DMS114 treated with DMSO at 0.1 percent for 48 hours (cell line): ENCODE data around the gene CST7.

ENCODE experiments used
- DNase-seq: peaks from one replicate; lab custom pipeline; 2025; ENCODE audit not compliant: unreplicated experiment; lab: John Stamatoyannopoulos, UW

CST7 gene

GRCh38 chr20:24984961-24985640, 36.0 kb downstream of the CST7 start:
- no peak for DNase-seq

DNA sequence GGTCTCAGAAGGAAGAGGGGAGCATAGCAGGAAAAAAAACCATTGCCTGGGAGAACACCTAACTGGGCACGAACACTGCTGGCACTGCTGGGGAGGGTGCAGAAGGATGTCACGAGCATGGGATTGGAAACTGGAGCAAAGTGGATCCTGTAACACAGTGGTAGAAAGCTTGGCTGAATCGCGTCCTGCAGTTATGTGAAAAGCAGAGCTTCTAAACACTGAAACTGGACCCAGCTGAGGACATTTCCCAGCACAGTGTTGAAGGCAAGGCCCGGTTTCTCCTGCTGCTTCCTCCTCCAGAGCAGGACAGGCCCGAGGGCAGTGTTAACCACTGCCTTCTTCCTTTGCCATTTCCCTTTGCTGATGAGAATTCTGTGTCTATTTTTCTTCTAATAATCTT, 36.7 kb downstream of the CST7 start:
- DNase-seq: no peak

DNA sequence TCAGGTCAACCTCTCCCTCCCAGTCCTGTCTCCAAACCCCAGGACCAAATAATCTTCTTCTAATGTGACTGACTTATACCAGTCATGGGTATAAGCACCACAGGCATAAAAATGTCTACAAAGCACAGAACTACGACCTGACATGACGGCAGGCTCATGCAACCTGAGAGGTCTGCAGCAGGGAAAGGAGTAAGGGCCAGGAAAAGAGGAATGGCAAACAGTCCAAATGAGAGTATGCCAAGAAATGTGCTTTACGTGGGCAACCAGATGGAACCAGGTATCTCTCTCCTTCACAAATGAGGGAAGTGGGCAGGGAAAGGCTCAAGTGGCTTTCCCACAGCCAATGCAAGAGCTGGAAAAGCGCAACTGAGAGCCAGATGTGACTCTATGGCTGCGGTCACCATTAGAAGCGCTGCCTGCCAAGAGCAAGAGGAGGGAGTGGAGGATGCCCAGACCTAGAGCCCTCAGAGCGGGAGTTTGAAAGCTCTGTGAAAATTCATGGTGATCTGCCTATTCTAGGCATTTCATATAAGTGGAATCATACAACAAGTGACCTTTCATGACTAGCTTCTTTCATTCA, 37.5 kb downstream of the CST7 start:
- no peak for DNase-seq

GRCh38 chr20:24987244-24987643, 38.2 kb downstream of the CST7 start:
- DNase-seq: no peak

DNA sequence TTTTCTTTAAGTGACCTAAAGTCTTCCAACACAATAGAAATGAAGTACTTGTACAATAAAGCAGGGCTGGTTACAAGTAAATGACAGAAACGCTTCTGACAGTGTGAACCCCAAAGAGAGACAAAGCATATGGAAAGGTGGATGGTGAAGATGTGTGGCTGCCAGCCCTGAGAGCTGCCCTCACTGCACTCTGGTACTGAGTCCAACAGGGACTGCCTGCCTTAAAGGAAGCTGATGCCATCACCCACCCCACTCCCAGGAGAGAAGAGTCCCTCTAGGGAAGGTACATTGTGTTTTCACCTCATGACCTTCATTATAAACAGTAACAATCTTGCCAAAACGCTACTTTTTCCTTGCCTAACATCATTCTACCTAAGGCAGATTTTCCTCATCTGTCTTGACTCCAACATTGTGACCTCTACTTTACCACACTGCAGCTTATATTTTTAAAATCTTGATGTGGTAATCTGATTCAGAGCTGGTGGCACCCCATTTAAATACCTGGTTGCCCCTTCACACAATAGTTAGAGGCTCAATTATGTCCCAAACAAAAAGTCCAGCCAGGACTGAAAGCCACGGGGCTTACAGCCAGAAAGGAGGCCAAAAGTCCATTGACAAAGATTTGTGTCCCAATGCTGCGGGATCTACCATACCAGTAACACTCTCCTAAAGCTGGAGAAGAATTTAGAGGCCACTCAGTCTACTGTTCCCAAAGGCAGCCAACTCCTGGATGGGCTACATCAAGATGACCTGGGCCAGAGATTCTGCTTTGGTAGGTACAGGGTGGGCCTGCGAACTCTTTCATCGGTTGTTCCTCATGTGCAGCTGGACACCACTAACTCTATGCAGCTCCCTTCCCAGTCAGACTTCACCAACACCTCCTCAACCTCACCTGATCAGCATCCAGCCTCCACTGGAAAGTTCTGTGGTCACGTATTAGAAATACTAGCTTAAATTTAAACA, 39.1 kb downstream of the CST7 start:
- DNase-seq: no peak

GRCh38 chr20:24989162-24989561, 40.1 kb downstream of the CST7 start:
- DNase-seq: no peak

- DNase-seq: no peak
These were observed 41.8 kb downstream of the CST7 start for GRCh38 chr20:24990810-24991252.

DNA sequence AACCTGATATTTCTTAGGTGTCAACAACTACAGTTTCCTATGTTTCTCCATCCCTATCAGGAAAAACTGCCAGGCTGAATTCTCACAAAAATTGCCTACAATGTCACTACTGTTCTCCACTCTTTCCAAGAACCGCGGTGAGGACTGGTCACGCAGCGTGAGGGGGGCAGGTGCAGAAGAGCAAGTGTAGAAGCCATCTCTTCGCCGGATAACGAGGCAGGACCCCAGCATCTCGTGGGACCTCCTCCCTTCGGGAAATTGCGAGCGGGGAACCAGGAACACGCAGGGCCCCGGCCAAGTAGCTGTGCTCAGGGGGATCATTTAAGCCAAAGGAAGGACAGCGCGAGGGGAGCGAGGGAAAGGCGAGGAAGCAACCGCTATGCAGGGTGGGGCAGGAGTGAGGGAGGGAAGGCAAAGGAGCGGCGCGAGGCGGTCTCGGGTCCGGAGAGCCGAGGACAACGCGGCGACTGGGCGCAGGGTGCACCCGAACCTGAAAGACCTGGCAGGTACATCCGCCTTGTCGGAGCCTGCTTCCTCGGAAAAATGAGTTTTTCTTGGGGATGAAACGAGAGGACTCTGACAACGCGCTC, 42.9 kb downstream of the CST7 start:
- no peak for DNase-seq

DNA sequence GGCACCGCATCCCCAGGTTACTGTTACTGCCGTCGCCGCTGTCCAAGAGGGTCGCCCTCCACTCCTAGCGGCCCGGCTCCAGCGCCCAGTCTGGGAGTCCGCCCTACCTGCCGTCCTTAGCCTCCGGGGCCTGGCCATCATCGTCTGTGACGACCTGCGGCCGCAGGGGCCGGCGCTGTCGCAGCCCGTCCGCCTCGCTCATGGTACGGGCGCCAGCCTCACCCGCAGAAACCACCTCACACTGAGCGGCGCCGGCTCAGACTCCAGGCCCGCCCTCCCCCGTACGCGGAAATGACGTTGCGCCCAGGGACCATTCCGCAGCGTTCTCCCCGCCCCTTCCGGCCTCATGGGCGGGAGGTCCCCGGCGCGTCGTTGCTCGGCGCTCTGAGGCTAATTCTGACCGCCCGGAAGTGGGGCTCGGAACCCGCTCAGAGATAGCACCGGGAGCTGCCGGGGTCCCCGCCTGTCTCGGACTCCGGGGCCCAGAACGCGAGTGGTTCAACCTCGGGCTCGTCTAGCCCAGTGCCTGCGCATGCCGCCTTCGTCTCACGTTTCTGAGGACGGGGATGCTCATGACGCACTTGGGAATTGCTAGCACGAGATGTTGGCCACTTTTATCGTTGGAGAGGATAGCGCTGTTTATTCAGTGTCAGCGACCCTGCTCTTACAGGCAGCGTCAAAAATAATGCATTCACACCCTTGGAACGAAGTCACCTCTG, 43.6 kb downstream of the CST7 start, which contains the start of gene APMAP:
APMAP (minus strand) TSS at position 265 of the 719 bp plus-strand sequence; CDS start at position 202, 63 bp downstream.
- peak; percentile 82 for DNase-seq

DNA sequence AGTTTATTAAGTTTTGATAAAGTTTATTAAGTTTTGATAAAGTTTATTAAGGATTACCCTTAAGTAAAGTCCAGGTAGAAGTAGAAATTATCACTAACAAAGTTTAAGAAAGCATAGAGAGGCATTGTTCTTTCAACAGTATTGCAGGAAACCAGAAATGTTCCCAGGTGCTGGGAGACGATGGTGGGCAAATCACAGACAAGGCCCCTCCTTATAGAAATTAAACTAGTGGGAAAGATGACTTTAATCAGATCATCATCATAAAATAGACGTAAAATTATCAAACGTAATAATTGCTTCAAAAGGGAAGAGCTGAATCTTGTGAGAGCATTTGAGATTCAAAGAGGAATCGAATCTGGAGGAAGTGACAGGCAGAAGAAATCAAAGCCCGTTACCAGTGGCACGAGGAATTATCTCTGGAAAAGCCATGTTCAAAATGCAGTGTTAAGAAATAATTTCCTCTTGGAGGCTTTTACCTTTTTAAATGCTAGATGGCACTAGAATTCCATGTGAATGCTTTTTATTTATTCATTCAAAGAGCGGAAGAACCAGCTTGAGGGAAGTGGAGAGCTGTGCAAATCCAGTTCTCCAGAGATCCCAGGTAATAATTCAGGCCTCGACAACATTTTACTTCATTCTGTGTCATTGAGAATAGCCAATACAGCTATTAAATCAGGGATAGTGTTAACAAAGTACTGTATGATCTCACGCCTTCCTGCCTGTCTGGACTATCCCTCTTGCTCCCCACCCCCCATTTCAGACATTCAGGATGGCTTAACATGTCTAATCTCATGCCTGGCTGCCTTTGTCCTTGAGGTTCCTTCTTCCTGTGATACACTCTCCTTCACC, 44.5 kb downstream of the CST7 start:
- peak; percentile 19 for DNase-seq

- no peak for DNase-seq
These were observed 45.1 kb downstream of the CST7 start for GRCh38 chr20:24994186-24994465.

DNA sequence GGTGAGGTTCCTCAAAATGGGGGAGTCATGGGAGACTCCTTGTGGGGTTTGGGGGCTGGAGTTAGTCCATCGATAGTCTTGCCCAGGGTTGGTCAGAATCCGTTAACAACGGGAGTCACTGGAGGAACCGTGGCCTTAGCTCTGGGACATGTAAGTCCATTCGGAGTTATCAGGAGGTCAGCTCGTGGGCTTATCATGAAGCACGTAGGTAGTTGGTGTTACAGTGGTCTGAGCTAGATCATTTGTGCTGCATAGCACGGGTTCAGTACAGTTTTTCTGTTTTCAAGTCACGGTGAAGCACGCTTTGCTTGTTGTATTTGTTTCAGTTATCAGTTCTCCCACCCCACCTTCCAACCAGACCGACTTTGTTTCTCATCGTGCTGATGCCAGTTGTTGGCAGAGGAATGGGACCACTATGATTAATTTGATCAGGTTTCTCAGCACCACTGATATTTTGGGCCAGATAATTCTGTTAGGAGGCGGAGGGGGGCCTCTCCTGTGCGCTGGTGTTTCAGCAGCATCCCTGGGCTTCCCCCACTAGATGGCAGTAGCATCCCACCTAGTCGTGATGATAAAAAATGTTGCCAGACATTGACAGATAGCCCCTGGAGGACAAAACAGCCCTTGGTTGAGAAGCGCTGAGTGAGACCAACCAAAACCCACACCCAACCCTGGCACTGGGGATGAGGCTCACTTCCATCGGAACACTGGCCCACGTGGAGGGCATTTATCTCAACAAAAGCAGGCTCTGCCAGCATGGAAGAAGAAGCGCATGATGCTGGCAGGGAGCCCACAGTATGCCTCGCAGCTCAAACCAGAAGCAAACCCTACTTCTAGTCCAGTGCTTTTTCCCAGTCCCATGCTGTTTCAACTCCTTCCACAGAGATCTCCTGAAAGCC, 45.6 kb downstream of the CST7 start:
- DNase-seq: peak; percentile 45

DNA sequence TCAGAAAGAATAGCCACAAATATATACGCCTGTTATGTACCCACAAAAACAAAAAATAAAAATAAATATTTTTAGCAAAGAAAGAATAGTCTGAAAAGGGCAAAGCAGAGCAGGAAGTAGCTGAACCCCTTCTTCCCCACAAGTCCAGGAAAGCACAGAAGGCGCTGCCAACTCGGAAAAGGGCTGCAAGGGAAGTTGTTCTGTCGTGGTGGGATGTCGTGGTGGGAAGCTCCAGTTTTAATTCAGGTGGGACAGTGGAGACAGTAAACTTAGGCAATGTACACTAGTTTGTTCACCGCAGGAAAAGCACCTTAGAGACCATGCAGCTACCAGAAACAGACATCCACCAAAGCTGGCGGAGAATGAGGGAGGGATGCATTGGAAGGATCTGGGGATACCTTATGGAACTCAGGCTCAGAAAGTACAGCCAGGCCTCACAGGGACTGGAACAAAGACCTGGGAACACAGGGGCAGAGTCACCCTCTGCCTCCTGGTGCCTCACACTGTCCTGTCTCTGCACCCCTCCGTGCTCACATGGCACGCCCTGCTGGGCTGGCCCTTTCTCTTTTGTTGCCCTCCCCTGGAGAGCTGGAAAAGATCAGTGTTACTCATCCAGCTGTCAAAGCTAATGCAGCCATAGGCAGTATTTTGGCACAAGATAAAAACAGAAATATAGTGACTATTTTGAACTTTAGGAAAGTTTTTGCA, 46.8 kb downstream of the CST7 start:
- no peak for DNase-seq

DNA sequence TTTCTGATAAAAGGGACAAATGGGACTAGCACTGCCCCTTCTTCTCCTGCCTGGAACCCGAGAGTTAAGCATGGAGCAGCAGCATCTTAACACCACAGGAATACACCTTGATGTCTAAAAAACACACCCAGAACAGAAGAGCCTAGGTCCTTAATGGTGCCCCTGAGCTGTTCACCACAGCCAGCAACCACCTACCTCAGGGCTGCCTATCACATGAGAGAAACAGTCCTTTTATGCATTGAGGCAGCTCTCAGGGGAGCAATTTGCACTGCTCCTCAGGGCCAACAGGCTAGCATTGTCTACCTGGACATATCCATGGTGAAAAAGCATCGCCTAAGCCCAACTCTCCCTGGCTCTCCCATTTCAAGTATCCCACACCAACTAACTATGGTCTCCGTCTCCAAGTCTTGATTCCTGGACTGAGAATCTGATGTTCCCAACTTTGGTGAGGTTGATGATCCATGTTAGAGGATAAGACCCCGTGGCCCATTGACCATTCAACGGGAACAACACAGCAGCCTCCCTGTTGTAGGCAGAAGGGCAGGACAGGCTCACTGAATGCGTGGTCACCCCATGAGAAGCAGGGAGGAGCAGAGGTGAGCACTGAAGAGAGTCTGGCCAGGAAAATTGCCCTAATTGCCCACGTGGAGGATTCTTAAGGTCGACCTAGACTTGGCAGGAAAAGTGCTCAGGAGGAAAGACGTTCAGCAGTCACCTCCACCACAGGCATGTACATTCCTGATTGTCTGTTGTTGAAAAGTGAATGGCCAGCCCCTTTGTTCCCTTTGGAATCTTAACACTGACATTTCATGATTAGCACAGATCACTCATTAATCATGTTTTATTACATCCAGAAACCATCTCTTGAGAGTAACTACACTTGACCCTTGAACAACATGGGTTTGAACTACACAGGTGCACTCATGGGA, 47.6 kb downstream of the CST7 start:
- no peak for DNase-seq

DNA sequence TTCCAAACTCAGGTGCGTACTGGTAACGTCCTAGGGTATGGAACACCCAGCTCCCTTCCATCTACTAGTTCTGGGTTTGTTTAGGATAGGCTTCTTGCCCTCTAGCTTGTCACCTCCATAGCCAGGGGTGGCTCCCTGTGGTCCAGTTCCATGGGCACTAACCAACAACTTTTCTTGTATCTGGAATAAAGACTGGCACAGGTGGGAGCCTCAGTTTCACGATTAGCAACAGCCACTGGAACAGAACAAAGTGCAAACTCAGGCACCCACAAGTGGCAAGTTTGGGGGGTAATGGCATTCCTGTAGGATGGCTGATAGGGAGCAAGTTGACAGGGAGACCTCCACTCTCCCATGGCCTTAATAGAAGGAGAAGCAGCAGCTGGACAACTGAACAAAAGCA, 49.1 kb downstream of the CST7 start:
- no peak for DNase-seq

DNA sequence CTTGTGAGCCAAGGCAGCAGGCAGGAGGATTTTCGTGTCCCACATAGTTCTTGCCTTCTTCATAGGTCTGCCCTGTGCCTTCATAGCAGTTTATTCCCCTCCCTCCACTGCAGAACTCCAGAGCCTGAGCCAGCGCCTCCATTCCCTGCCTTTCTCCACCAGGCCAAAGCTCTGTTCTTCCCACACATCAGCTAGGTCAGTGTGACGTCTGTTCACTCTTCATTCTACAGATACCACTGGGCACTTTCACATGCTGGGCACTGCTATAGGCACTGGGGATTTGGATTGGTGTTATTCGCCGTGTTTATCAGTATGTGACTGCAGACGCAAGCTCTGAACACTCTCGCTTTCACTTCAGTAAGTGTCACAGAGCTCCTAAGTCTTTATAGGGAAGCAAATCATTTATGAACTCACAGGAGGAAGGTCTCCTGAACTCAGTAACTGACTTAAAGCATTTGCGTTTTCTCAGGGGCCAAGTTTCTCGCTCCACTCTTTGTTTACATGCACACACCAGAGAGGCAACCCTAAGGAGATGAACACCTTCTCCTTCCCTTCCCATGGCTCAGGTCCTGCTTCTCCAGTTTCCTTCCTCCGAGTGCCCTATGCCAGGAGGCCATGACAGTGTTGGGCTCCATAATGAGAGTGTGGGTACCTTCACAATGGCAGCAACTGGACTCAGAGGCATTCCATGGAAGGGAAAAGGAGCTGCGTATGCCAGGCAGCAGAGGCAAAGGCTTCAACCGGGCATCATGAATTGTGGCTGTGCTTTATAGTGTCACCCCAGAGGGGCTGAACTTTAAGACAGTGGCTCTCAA, 49.8 kb downstream of the CST7 start:
- DNase-seq: no peak
